Suprapubic skin (tissue), 4 donors: ENCODE data around the gene CD109. TPM values are rescaled to one million over a fixed set of nuclear protein-coding genes. Genes with fewer than 3 reads are reported as not detected.
A peak's percentile ranks its signal among the peaks of the same experiment; 100 is the strongest.
"Not testable (repeated sequence)": the region's sequence is repeated elsewhere in the genome, so short reads cannot be mapped to it uniquely, and the experiment has no call there.

Source experiments
- DNase-seq, 2 donors: peaks; one replicate each; pipeline ENCODE4 v3.0.0-alpha.2; 2019; ENCODE audit warnings: low spot score in 2 of 2
- H3K27ac ChIP-seq: fragments of 200-600 bp; sonication (generic); one replicate; pipeline ENCODE4 v1.5.1; 2019
- H3K27me3 ChIP-seq: fragments of 200-600 bp; sonication (generic); one replicate; pipeline ENCODE4 v1.5.1; 2019
- H3K36me3 ChIP-seq: fragments of 200-600 bp; sonication (generic); one replicate; pipeline ENCODE4 v1.5.1; 2019
- H3K4me1 ChIP-seq: fragments of 200-600 bp; sonication (generic); one replicate; pipeline ENCODE4 v1.5.1; 2019
- H3K4me3 ChIP-seq: fragments of 200-600 bp; sonication (generic); one replicate; pipeline ENCODE4 v1.5.1; 2019; ENCODE audit warnings: mild to moderate bottlenecking
- H3K9me3 ChIP-seq: fragments of 200-600 bp; sonication (generic); one replicate; pipeline ENCODE4 v1.5.1; 2019
- CTCF ChIP-seq, 2 donors: fragments of 200-600 bp in 1 of 2; fragments of 450-650 bp in 1 of 2; sonication (generic) in 1 of 2; IDR thresholded peaks; one replicate each; pipeline ENCODE4 v1.5.1; 2016 to 2019; ENCODE audit warnings: antibody characterized with exemption in 2 of 2, mild to moderate bottlenecking in 1 of 2, moderate library complexity in 1 of 2
- EP300 ChIP-seq: sonication (generic); formaldehyde crosslinking; IDR thresholded peaks from one replicate; pipeline ENCODE4 v1.6.1; 2017; ENCODE audit warnings: antibody characterized with exemption
- POLR2A ChIP-seq, 2 donors: fragments of 450-650 bp; IDR thresholded peaks; one replicate each; pipeline ENCODE4 v1.6.1; 2017; ENCODE audit warnings: antibody characterized with exemption in 2 of 2, mild to moderate bottlenecking in 2 of 2, moderate library complexity in 2 of 2
- POLR2AphosphoS5 ChIP-seq, 3 donors: sonication (generic); formaldehyde crosslinking; IDR thresholded peaks; one replicate each; pipeline ENCODE4 v1.6.1; 2017; ENCODE audit warnings: antibody characterized with exemption in 3 of 3
- WGBS: methylation state at CpG from one replicate; pipeline ENCODE4 v1.1.5; 2018; 5-methylcytosine and 5-hydroxymethylcytosine counted together
- total RNA-seq, 4 donors: library from RNA; depleted of rRNA; stranded (reverse); fragments of >200 nt; gene quantifications; one replicate each; pipeline ENCODE4 v1.1.0, GENCODE V29; 2016

Gene CD109
- total RNA-seq, 4 donors from 2014 or later, result 27.5 to 48.2 (median 43.1) TPM

DNA sequence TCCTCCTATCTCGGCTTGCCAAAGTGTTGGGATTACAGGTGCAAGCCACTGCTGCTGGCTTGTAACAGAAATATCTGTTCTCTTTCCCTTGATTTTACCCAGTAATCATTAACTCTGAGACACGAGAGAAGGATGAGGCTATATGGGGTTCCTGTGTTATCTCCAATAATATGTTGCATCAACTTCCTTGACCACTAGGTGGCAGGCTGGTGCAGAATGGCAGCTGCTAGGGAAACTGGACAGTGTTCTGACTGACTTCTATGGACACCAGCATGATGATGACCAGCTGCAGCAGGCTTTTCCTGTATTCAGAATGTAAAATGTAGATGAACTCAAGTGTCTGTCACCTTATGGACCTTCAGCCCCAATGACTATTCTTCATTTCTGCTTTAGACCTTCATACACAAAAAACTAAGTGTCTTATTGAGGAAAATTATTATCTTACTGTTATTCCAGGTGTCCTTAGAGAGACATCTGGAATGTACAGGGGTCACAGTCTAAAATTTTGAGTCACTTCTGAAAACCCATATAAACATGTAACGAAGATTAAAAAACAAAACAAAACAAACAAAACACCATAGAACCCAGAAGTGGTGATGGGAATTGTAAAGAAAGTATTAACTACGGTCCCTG lies 20.4 kb upstream of the CD109 start:
- H3K4me1 ChIP-seq, result peaks cover 2% of the 10 kb centered on the region
- TF ChIP-seq POLR2AphosphoS5 (IDR thresholded peaks at IDR 0.05), result no peak
- TF ChIP-seq POLR2A (IDR thresholded peaks at IDR 0.05), result no peak
- TF ChIP-seq CTCF (IDR thresholded peaks at IDR 0.05), result peak; percentile 77 to 85
- TF ChIP-seq EP300, result no peak
- no peaks in the 10 kb centered on the region for H3K9me3 ChIP-seq
- H3K4me3 ChIP-seq, result no peak overlapping the region
- H3K27me3 ChIP-seq, result no peaks in the 10 kb centered on the region
- peak in 1 of 2 donors; percentile 75 for DNase-seq
- no peak overlapping the region for H3K27ac ChIP-seq
- 46% methylated on average over 4 of the region's 4 CpGs for WGBS
- no peaks in the 10 kb centered on the region for H3K36me3 ChIP-seq

DNA sequence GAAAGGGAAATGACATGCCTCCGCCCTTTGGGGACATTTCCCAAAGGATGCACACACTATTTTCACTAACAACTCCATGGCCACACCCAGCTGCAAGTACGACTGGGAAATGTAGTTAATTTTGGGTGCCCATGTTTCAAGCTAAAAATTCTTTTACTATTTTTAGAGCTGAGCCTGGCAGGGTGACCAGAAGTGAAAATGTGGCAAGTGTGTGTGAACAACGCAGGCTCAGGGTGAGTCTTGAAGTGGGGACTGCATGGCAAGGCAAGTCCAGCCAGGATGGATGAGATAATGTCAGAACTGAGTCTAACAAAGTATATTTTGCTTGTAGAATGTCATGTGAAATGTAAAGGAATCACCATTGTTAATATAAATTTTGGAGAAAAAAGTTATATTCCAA lies 17.0 kb upstream of the CD109 start:
- Histone ChIP-seq H3K4me1 (peaks cover 2% of the 10 kb centered on the region), H3K9me3 (no peaks in the 10 kb centered on the region), H3K36me3 (no peaks in the 10 kb centered on the region), H3K27me3 (no peaks in the 10 kb centered on the region), H3K27ac (no peak overlapping the region), H3K4me3 (no peak overlapping the region)
- TF ChIP-seq EP300 (no peak), POLR2AphosphoS5 (IDR thresholded peaks at IDR 0.05) (no peak)
- DNase-seq, result no peak
- 51% methylated on average over 3 of the region's 3 CpGs for WGBS

GRCh38 chr6:73679846-73680245 lies 16.2 kb upstream of the CD109 start:
- not testable (repeated sequence) for H3K9me3 ChIP-seq, H3K4me3 ChIP-seq, H3K27me3 ChIP-seq, DNase-seq, H3K36me3 ChIP-seq, H3K4me1 ChIP-seq, H3K27ac ChIP-seq
- WGBS, result 68% methylated on average over 5 of the region's 5 CpGs

GRCh38 chr6:73680289-73680918 lies 15.6 kb upstream of the CD109 start:
- 37% methylated on average over 5 of the region's 5 CpGs for whole genome bisulfite sequencing
- no peak for TF ChIP-seq EP300
- TF ChIP-seq CTCF (IDR thresholded peaks at IDR 0.05), result no peak
- no peak for TF ChIP-seq POLR2A (IDR thresholded peaks at IDR 0.05)
- TF ChIP-seq POLR2AphosphoS5 (IDR thresholded peaks at IDR 0.05), result no peak
- no peaks in the 10 kb centered on the region for H3K36me3 ChIP-seq

DNA sequence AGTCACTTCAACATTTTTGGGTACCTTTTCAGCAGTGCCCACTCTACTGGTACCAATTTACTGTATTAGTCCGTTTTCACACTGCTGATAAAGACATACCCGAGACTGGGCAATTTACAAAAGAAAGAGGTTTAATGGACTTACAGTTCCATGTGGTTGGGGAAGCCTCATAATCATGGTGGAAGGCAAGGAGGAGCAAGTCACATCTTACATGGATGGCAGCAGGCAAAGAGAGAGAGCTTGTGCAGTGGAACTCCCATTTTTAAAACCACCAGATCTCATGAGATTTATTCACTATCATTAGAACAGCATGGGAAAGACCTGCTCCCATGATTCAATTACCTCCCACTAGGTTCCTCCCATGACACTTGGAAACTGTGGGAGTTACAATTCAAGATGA lies 12.4 kb upstream of the CD109 start:
- not testable (repeated sequence) for H3K27ac ChIP-seq, H3K9me3 ChIP-seq, H3K27me3 ChIP-seq, DNase-seq, H3K36me3 ChIP-seq, H3K4me1 ChIP-seq, H3K4me3 ChIP-seq
- 91% methylated on average over 2 of the region's 2 CpGs for WGBS

More at GRCh38 chr6:73680289-73680918, 15.6 kb upstream of the CD109 start:
- peaks cover 2% of the 10 kb centered on the region for H3K4me1 ChIP-seq
- no peaks in the 10 kb centered on the region for H3K27me3 ChIP-seq
- H3K27ac ChIP-seq, result no peak overlapping the region
- H3K4me3 ChIP-seq, result no peak overlapping the region
- DNase-seq, result no peak
- H3K9me3 ChIP-seq, result no peaks in the 10 kb centered on the region

GRCh38 chr6:73688351-73688750 lies 7.7 kb upstream of the CD109 start:
- Histone ChIP-seq H3K27ac (no peak overlapping the region), H3K4me3 (no peak overlapping the region), H3K27me3 (no peaks in the 10 kb centered on the region), H3K36me3 (no peaks in the 10 kb centered on the region), H3K4me1 (no peaks in the 10 kb centered on the region), H3K9me3 (no peaks in the 10 kb centered on the region)
- DNase-seq, result no peak
- WGBS, result 77% methylated on average over 1 of the region's 1 CpG
- TF ChIP-seq POLR2A (IDR thresholded peaks at IDR 0.05) (no peak), EP300 (no peak), POLR2AphosphoS5 (IDR thresholded peaks at IDR 0.05) (no peak), CTCF (IDR thresholded peaks at IDR 0.05) (no peak)
